Ovary (tissue), 3 donors: ENCODE results near the gene MSMB.

Source experiments
- CTCF ChIP-seq, 3 donors: fragments of 450-650 bp in 2 of 3; fragments of 200-600 bp in 1 of 3; IDR thresholded peaks; one replicate each; pipeline versions ENCODE4 v1.5.1 to v1.8.0; 2016 to 2022; ENCODE audit warnings: antibody characterized with exemption in 3 of 3, mild to moderate bottlenecking in 1 of 3
- EP300 ChIP-seq: sonication (generic); formaldehyde crosslinking; IDR thresholded peaks from one replicate; pipeline ENCODE4 v1.6.1; 2017; ENCODE audit warnings: antibody characterized with exemption
- POLR2A ChIP-seq: fragments of 450-650 bp; IDR thresholded peaks from one replicate; pipeline ENCODE4 v1.6.1; 2017; ENCODE audit warnings: antibody characterized with exemption, mild to moderate bottlenecking, moderate library complexity
- donor health status: DM: no; HTN: no; CAD: no.

- TF ChIP-seq CTCF (IDR thresholded peaks at IDR 0.05): no peak
- no peak for TF ChIP-seq POLR2A
- TF ChIP-seq EP300: no peak
These were observed at the start of gene MSMB for GRCh38 chr10:46046261-46046660.
